ENCODE data around the gene TMEM18.

Gene TMEM18

DNA sequence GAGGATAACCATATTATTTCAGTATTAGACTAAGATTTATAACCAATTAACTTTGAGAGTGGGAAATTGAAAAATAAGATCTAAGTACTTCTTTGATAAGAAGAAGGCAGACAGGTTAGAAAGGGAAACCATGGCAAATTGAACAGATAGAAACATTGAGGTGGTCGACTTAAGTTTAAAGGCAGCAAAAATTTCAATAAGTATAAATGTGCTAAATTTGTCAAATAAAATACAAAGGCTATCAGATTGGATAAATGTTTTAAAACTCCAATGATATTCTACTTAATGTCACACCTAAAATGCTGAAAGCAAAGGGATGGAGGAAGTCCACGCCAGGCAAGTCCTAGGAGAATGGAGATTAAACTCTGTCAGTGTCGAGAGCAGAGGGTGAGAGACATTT, 59.2 kb downstream of the TMEM18 start:
- DNase-seq (ENCODE audit: low spot score): no peak

Data from germinal center (tissue), 1 donor.